ENCODE results near the gene OSBPL9. TPM values are rescaled to one million over a fixed set of nuclear protein-coding genes. Genes with fewer than 3 reads are reported as not detected.

OSBPL9 gene, protein sequence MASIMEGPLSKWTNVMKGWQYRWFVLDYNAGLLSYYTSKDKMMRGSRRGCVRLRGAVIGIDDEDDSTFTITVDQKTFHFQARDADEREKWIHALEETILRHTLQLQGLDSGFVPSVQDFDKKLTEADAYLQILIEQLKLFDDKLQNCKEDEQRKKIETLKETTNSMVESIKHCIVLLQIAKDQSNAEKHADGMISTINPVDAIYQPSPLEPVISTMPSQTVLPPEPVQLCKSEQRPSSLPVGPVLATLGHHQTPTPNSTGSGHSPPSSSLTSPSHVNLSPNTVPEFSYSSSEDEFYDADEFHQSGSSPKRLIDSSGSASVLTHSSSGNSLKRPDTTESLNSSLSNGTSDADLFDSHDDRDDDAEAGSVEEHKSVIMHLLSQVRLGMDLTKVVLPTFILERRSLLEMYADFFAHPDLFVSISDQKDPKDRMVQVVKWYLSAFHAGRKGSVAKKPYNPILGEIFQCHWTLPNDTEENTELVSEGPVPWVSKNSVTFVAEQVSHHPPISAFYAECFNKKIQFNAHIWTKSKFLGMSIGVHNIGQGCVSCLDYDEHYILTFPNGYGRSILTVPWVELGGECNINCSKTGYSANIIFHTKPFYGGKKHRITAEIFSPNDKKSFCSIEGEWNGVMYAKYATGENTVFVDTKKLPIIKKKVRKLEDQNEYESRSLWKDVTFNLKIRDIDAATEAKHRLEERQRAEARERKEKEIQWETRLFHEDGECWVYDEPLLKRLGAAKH
- total RNA-seq (2021) (149 and 188 TPM in 2 replicates), Bru-seq, nascent RNA (percentile 96 among the genes with signal in this experiment), BruChase-seq, experiment 1, labeled RNA remaining after a 2-hour chase (percentile 93 among the genes with signal in this experiment), BruChase-seq, experiment 2, labeled RNA remaining after a 6-hour chase (percentile 84 among the genes with signal in this experiment)
- long read RNA-seq, transcript OSBPL9-203 (24 exons, 2,893 nt) = major isoform, 205 of 452 reads
- long read RNA-seq, transcript OSBPL9-207 (20 exons, 2,755 nt) = minor isoform, 16 of 452 reads
- long read RNA-seq, transcript OSBPL9-215 (23 exons, 2,831 nt) = minor isoform, 15 of 452 reads
- long read RNA-seq, transcript OSBPL9-222 (21 exons, 2,210 nt) = minor isoform, 77 of 452 reads
- long read RNA-seq, partial matches to known transcripts = 33 of 452 reads
- long read RNA-seq, other reads (novel, unspliced or antisense) = 94 of 452 reads

DNA sequence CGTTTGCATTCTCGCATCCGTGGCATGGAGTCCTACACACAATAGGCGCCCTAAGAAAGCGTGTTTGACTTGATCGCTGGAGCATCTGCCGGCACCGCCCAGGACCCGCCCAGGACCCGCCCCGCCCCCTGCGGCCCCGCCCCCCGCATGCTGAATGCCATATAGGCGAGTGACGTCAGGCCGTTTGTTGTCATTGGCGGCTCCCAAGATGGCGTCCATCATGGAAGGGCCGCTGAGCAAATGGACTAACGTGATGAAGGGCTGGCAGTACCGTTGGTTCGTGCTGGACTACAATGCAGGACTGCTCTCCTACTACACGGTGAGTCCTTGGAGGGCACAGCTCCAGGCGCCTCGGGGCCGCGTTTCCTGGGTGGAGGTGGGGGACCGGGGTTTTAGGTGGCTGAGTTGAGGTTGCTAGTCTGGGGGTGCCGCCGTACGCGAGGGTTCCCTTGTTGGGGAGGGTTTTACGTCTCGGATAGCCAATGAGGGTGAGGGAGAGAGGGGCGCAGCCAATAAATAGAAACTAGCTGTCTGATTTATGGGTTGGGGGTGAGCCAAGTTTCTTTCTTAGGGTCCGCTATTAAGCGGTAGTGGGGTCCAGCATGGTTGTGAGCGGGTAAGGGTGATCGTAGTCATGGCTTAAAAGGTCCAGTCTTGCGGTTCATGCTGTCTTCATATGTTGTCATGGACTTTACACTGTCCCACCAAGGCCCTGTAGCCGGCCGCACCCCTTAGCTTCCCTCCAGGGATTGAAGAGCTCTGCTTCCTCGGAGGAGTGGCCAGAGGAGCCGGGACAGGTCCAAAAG lies at the start of gene OSBPL9:
TSS of gene OSBPL9 (plus strand) at position 190 of the 806 bp plus-strand sequence. CDS start at position 209, 19 bp downstream.
- intact Hi-C loops (cut with micrococcal nuclease; ENCODE audit: unreplicated experiment) = loop anchor here (1.0 to 2.0 kb wide), 2 partner anchors 54 to 59 kb away; no protein-coding TSS in a partner anchor
- BruUV-seq (replicated peaks) = no TSS peak
- Histone ChIP-seq H3K27me3 (ENCODE audit: insufficient read depth, low read depth) (no peaks in the 10 kb centered on the region), H3K4me1 (replicated peaks; ENCODE audit: insufficient read depth) (peaks cover 58% of the 10 kb centered on the region), H3K36me3 (ENCODE audit: low read depth) (peaks cover 7% of the 10 kb centered on the region; the same call in 1 of the 2 replicates), H4K20me1 (ENCODE audit: insufficient read depth) (no peaks in the 10 kb centered on the region), H3K9me2 (ENCODE audit: insufficient read depth) (no peaks in the 10 kb centered on the region), H3K4me3 (peak within 1 kb of the TSS; percentile 80), H2AFZ (peak within 1 kb of the TSS; percentile 90), H3K9me3 (ENCODE audit: insufficient read depth, low read depth) (no peaks in the 10 kb centered on the region), H3K4me2 (peak within 1 kb of the TSS; percentile 97), H3K27ac (peak within 1 kb of the TSS; percentile 53), H3F3A (ENCODE audit: insufficient read depth, low read depth) (peaks cover 23% of the 10 kb centered on the region; the same call in 1 of the 2 replicates), H3K79me2 (ENCODE audit: low read depth) (peaks cover 52% of the 10 kb centered on the region)
- TF ChIP-seq, protein P1, sequence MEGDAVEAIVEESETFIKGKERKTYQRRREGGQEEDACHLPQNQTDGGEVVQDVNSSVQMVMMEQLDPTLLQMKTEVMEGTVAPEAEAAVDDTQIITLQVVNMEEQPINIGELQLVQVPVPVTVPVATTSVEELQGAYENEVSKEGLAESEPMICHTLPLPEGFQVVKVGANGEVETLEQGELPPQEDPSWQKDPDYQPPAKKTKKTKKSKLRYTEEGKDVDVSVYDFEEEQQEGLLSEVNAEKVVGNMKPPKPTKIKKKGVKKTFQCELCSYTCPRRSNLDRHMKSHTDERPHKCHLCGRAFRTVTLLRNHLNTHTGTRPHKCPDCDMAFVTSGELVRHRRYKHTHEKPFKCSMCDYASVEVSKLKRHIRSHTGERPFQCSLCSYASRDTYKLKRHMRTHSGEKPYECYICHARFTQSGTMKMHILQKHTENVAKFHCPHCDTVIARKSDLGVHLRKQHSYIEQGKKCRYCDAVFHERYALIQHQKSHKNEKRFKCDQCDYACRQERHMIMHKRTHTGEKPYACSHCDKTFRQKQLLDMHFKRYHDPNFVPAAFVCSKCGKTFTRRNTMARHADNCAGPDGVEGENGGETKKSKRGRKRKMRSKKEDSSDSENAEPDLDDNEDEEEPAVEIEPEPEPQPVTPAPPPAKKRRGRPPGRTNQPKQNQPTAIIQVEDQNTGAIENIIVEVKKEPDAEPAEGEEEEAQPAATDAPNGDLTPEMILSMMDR (conservative IDR thresholded peaks at IDR 0.05) = no peak
- no peak for TF ChIP-seq EZH2 (IDR thresholded peaks at IDR 0.05; ENCODE audit: low read depth)
- ChIA-PET POLR2A (ENCODE audit: unreplicated experiment) (interaction anchor here (0.6 to 1.2 kb wide), 4 partner anchors 31 to 133 kb away, joined by 4 to 8 read pairs (median 6); no protein-coding TSS in a partner anchor), CTCF (no interaction called here)
- peak; percentile 76 to 83 for DNase-seq

DNA sequence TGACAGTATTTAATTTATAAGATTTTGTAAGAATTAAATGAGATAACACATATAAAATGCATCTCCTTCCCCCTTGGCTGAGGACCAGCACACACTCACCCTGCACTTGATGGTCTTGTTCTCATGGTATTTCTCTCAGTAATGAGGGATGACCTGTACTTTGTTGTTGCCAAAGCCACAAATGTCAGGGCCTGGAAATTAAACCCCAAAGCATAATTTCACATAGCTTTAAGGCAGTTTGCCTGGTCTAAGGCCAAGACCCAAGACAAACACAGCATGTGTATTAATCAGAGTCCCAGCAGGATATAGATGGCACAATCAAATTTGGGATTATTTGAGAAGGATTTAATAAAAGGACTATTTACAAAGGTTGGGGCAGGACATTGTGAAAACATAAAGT lies 49.2 kb upstream of the OSBPL9 start:
- Histone ChIP-seq H2AFZ (no peak overlapping the region), H3K79me2 (ENCODE audit: low read depth) (peaks cover 10% of the 10 kb centered on the region), H3K27ac (peak overlapping the region; percentile 97), H3K9me2 (ENCODE audit: insufficient read depth) (no peaks in the 10 kb centered on the region; the same call in 1 of the 2 replicates), H3K4me3 (no peak overlapping the region; the same call in 1 of the 2 replicates), H3K4me2 (peak overlapping the region; percentile 74), H4K20me1 (ENCODE audit: insufficient read depth) (no peaks in the 10 kb centered on the region), H3K27me3 (ENCODE audit: insufficient read depth, low read depth) (no peaks in the 10 kb centered on the region), H3K9me3 (ENCODE audit: insufficient read depth, low read depth) (no peaks in the 10 kb centered on the region), H3K4me1 (replicated peaks; ENCODE audit: insufficient read depth) (peaks cover 93% of the 10 kb centered on the region), H3F3A (ENCODE audit: insufficient read depth, low read depth) (peaks cover 60% of the 10 kb centered on the region), H3K36me3 (ENCODE audit: low read depth) (no peaks in the 10 kb centered on the region)
- DNase-seq = peak; percentile 71 to 97
- ChIA-PET POLR2A (ENCODE audit: unreplicated experiment) (interaction anchor here (0.6 to 1.8 kb wide), 3 partner anchors 9 to 110 kb away, joined by 3 to 11 read pairs (median 8); no protein-coding TSS in a partner anchor), CTCF (interaction anchor here (0.6 kb wide), 1 partner anchor 223 kb away, joined by 3 read pairs; no protein-coding TSS in a partner anchor)
- TF ChIP-seq, protein P1 (conservative IDR thresholded peaks at IDR 0.05) = no peak
- TF ChIP-seq EZH2 (IDR thresholded peaks at IDR 0.05; ENCODE audit: low read depth) = no peak
- no TSS peak for BruUV-seq (replicated peaks)
- intact Hi-C loops (cut with micrococcal nuclease; ENCODE audit: unreplicated experiment) = loop anchor here (1.0 to 5.0 kb wide), 7 partner anchors 9 to 310 kb away; partner anchors contain the start of genes EPS15 and NRDC
